ENCODE measurements around the gene SLC22A17.
"Not testable (repeated sequence)": the region's sequence is repeated elsewhere in the genome, so short reads cannot be mapped to it uniquely, and the experiment has no call there.

Gene SLC22A17

GRCh38 chr14:23352506-23353432 is at the start of gene SLC22A17:
Gene SLC22A17 (minus strand): TSS chr14:23352887.
- DNase-seq (ENCODE audit: low spot score), result no peak
- no peak for FAIRE-seq

- no peak for DNase-seq (ENCODE audit: low spot score)
- no peak for FAIRE-seq
Observed at GRCh38 chr14:23401291-23401690, 48.6 kb upstream of the SLC22A17 start.

- not testable (repeated sequence) for DNase-seq (ENCODE audit: low spot score); FAIRE-seq
Observed at GRCh38 chr14:23400496-23401149, 47.9 kb upstream of the SLC22A17 start.

GRCh38 chr14:23399591-23399990 is 46.9 kb upstream of the SLC22A17 start:
- no peak for DNase-seq (ENCODE audit: low spot score)
- FAIRE-seq, result no peak

- no peak for FAIRE-seq
- no peak for DNase-seq (ENCODE audit: low spot score)
Observed at GRCh38 chr14:23399136-23399535, 46.4 kb upstream of the SLC22A17 start.

- FAIRE-seq (no peak), DNase-seq (ENCODE audit: low spot score) (no peak)
Observed at GRCh38 chr14:23398348-23398747, 45.7 kb upstream of the SLC22A17 start.

GRCh38 chr14:23396781-23397407 is 44.2 kb upstream of the SLC22A17 start:
- DNase-seq (ENCODE audit: low spot score) (no peak), FAIRE-seq (no peak)

GRCh38 chr14:23396126-23396525 is 43.4 kb upstream of the SLC22A17 start:
- no peak for DNase-seq (ENCODE audit: low spot score)
- FAIRE-seq, result no peak

- DNase-seq (ENCODE audit: low spot score) (no peak), FAIRE-seq (no peak)
Observed at GRCh38 chr14:23392613-23393012, 39.9 kb upstream of the SLC22A17 start.

- not testable (repeated sequence) for DNase-seq (ENCODE audit: low spot score); FAIRE-seq
Observed at GRCh38 chr14:23389871-23390270, 37.2 kb upstream of the SLC22A17 start.

- FAIRE-seq (no peak), DNase-seq (ENCODE audit: low spot score) (no peak)
Observed at GRCh38 chr14:23389396-23389795, 36.7 kb upstream of the SLC22A17 start.

- FAIRE-seq, result no peak
- DNase-seq (ENCODE audit: low spot score), result no peak
Observed at GRCh38 chr14:23388996-23389395, 36.3 kb upstream of the SLC22A17 start.

- no peak for DNase-seq (ENCODE audit: low spot score)
- FAIRE-seq, result no peak
Observed at GRCh38 chr14:23387916-23388882, 35.5 kb upstream of the SLC22A17 start.

- FAIRE-seq (no peak), DNase-seq (ENCODE audit: low spot score) (no peak)
Observed at GRCh38 chr14:23386999-23387398, 34.3 kb upstream of the SLC22A17 start.

- DNase-seq (ENCODE audit: low spot score); FAIRE-seq: not testable (repeated sequence)
Observed at GRCh38 chr14:23386266-23386657, 33.6 kb upstream of the SLC22A17 start.

- DNase-seq (ENCODE audit: low spot score) (no peak), FAIRE-seq (no peak)
Observed at GRCh38 chr14:23385642-23386265, 33.1 kb upstream of the SLC22A17 start.

GRCh38 chr14:23385244-23385641 is 32.6 kb upstream of the SLC22A17 start:
- DNase-seq (ENCODE audit: low spot score), result no peak
- FAIRE-seq, result no peak

GRCh38 chr14:23384364-23385080 is 31.8 kb upstream of the SLC22A17 start:
- FAIRE-seq (no peak), DNase-seq (ENCODE audit: low spot score) (no peak)

- FAIRE-seq (no peak), DNase-seq (ENCODE audit: low spot score) (no peak)
Observed at GRCh38 chr14:23382731-23383440, 30.2 kb upstream of the SLC22A17 start.

Data from RCC 7860 (cell line).